AG08395 (cell line): ENCODE data around the gene CLDN2.
"Not testable (repeated sequence)": the region's sequence is repeated elsewhere in the genome, so short reads cannot be mapped to it uniquely, and the experiment has no call there.

Experiments
- DNase-seq: peaks from one replicate; pipeline ENCODE4 v3.0.0; 2012; ENCODE audit warnings: mixed read lengths, low spot score

The CLDN2 gene

DNA sequence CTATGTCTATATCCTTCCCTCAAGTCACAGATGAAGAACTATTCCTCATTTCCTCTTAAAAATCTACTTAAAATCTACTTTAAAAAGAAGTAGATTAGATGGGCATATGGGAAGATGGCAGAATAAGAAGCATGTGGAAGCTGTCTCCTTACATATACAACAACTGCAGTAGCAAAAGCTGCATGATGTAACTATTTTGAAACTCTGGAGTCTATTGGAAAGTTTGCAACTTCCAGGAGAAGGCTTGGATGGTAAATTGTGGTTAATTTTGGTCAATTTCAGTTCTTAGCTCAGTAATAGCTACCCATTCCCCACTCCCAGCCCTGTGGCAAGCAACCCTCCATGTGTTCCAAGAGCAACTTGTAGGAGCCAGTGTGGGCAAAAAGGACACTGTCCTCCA is 42.9 kb downstream of the CLDN2 start:
- no peak for DNase-seq

DNA sequence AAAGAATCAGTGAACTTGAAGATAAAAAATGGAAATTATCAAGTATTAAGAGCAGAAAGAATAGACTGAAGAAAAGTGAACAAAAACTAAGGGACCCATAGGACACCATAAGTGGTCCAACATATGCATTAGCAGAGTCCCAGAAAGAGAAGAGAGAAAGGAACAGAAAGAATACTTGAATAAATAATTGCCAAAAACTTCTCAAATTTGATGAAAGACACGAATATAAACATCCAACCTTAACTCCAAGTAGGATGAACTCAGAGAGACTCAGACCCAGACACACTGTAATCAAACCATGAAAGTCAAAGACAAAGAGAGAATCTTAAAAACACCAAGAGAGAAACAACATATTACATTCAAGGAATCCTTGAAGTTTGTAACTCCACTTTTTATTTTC is 44.1 kb downstream of the CLDN2 start:
- no peak for DNase-seq

DNA sequence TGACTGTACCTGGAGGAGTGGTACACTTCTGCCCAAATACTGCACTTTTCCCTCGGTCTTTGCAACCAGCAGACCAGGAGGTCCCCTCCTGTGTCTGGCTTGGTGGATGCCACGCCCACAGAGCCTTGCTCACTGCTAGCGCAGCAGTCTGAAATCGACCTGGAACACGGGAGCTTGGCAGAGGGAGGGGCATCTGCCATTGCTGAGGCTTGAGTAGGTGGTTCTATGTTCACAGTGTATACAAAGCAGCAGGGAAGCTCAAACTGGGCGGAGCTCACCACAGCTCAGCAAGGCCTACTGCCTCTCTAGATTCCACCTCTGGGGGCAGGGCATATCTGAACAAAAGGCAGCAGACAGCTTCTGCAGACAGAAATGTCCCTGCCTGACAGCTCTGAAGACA is 46.3 kb downstream of the CLDN2 start:
- DNase-seq, result not testable (repeated sequence)

DNA sequence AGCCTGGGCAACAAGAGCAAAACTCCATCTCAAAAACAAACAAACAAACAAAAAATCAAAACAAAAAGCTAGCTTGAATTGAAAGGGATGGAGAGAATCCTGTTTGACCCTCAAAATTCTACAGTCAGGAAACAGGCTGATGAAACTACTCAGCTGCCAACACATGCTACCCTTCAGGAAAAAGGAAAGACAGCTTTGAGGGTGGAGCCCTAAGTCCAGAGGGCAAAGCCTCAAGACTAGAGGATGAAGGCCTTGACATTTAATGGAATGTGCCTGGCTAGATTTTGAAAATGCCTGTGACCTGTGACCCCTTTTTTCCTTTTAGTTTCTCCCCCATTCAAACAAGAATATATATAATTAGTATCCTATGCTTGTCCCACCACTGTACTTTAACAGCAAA is 52.7 kb downstream of the CLDN2 start:
- DNase-seq, result no peak

DNA sequence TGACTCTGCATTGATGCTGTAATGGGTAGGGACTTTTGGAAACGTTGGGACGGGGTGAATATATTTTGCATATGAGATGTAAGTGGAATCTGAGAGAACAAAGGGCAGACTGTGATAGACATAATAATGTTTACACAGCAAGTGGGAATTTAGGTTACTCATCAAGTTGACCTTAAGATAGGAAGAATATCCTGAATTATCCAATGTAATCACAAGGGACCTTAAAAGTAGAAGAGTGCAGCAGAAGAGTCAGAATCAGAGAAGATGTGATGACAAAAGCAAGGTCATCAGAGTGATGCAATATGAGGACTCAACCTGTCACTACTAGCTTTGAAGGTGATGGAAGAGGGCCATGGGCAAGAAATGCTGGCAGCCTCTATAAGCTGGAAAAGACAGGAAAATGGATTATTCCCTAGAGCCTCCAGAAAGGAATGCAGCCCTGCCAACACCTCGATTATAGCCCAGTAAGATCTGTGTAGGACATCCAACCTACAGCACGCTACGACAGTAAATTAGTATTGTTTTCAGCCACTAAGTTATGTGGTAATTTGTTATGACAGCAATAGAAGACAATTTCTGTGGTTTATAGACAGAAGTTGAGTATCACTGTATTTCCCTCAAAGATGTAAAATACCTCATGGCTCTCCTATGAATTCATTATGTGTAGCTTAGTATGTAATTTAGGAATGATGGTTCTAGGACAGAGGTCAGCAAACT is 53.4 kb downstream of the CLDN2 start:
- DNase-seq, result no peak

DNA sequence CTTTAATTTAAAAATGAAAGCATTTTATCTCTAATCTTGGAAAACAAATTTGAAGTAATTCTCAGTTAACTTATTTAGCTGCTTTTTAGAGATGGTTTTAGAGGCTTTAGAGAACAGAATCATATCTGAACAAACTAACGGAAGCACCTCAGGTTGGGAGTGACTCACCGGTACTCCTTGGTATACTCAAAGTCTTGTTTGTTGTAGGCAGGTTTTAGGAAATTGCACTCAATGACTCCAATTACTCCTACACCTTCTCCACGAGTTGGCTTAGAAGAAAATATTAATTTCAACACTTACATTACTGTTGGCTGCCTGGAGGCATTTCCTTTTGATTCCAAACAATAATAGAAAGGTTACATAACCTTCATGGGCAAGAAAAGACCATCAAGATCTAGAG is 56.2 kb downstream of the CLDN2 start:
- no peak for DNase-seq
